ENCODE data around the gene OR4E2. TPM values are rescaled to one million over a fixed set of nuclear protein-coding genes. Genes with fewer than 3 reads are reported as not detected.
A peak's percentile ranks its signal among the peaks of the same experiment; 100 is the strongest.
"Not testable (repeated sequence)": the region's sequence is repeated elsewhere in the genome, so short reads cannot be mapped to it uniquely, and the experiment has no call there.

OR4E2 gene
- total RNA-seq, 1 donor from 2014 or later, result not detected

- no peak for DNase-seq (ENCODE audit: low spot score, unreplicated experiment)
- TF ChIP-seq, protein P1, sequence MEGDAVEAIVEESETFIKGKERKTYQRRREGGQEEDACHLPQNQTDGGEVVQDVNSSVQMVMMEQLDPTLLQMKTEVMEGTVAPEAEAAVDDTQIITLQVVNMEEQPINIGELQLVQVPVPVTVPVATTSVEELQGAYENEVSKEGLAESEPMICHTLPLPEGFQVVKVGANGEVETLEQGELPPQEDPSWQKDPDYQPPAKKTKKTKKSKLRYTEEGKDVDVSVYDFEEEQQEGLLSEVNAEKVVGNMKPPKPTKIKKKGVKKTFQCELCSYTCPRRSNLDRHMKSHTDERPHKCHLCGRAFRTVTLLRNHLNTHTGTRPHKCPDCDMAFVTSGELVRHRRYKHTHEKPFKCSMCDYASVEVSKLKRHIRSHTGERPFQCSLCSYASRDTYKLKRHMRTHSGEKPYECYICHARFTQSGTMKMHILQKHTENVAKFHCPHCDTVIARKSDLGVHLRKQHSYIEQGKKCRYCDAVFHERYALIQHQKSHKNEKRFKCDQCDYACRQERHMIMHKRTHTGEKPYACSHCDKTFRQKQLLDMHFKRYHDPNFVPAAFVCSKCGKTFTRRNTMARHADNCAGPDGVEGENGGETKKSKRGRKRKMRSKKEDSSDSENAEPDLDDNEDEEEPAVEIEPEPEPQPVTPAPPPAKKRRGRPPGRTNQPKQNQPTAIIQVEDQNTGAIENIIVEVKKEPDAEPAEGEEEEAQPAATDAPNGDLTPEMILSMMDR (IDR thresholded peaks at IDR 0.05; ENCODE audit: unreplicated experiment), result no peak
- Mint-ChIP-seq H3K4me3 (ENCODE audit: low read depth) (no peak overlapping the region), H3K4me1 (ENCODE audit: low read depth) (peaks cover 4% of the 10 kb centered on the region), H3K27me3 (no peaks in the 10 kb centered on the region), H3K9me3 (ENCODE audit: low read depth) (peaks cover 4% of the 10 kb centered on the region), H3K36me3 (ENCODE audit: insufficient read depth) (no peaks in the 10 kb centered on the region), H3K27ac (peak overlapping the region; percentile 0)
These were observed 32.8 kb downstream of the OR4E2 start for GRCh38 chr14:21686468-21686867.

DNA sequence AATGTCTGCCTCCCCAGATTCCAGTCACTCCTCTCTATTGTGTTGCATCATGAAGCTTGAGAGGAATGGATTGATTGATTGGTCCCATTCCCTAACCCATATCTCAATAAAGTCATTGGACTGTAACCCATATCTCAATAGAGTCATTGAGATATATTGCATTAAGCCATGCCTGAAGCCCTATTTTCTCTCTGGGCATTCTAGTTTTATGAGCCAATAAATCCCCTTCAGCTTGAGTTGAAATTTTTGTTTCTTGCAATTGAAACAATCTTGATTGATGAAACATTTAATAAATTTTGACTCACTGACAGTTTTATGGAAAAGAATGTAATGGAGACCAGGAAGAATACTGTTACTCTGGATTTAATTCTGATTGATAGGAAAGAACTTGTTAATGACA, 40.8 kb downstream of the OR4E2 start:
- H3K36me3 Mint-ChIP-seq (ENCODE audit: insufficient read depth), result no peaks in the 10 kb centered on the region
- H3K4me3 Mint-ChIP-seq (ENCODE audit: low read depth), result no peak overlapping the region
- no peak for DNase-seq (ENCODE audit: low spot score, unreplicated experiment)
- H3K4me1 Mint-ChIP-seq (ENCODE audit: low read depth), result peaks cover 8% of the 10 kb centered on the region
- TF ChIP-seq, protein P1 (IDR thresholded peaks at IDR 0.05; ENCODE audit: unreplicated experiment), result no peak
- H3K9me3 Mint-ChIP-seq (ENCODE audit: low read depth), result peaks cover 7% of the 10 kb centered on the region
- H3K27ac Mint-ChIP-seq, result no peak overlapping the region
- no peaks in the 10 kb centered on the region for H3K27me3 Mint-ChIP-seq

GRCh38 chr14:21697662-21698061, 44.0 kb downstream of the OR4E2 start:
- not testable (repeated sequence) for H3K9me3 Mint-ChIP-seq (ENCODE audit: low read depth); H3K36me3 Mint-ChIP-seq (ENCODE audit: insufficient read depth); H3K27ac Mint-ChIP-seq; H3K4me3 Mint-ChIP-seq (ENCODE audit: low read depth); DNase-seq (ENCODE audit: low spot score, unreplicated experiment); H3K27me3 Mint-ChIP-seq
- H3K4me1 Mint-ChIP-seq (ENCODE audit: low read depth), result peaks cover 11% of the 10 kb centered on the region

- not testable (repeated sequence) for H3K4me3 Mint-ChIP-seq (ENCODE audit: low read depth); H3K27me3 Mint-ChIP-seq; H3K36me3 Mint-ChIP-seq (ENCODE audit: insufficient read depth); H3K9me3 Mint-ChIP-seq (ENCODE audit: low read depth); DNase-seq (ENCODE audit: low spot score, unreplicated experiment)
- peak overlapping the region; percentile 59 for H3K27ac Mint-ChIP-seq
- H3K4me1 Mint-ChIP-seq (ENCODE audit: low read depth), result peaks cover 12% of the 10 kb centered on the region
These were observed 44.9 kb downstream of the OR4E2 start for GRCh38 chr14:21698538-21698937.

DNA sequence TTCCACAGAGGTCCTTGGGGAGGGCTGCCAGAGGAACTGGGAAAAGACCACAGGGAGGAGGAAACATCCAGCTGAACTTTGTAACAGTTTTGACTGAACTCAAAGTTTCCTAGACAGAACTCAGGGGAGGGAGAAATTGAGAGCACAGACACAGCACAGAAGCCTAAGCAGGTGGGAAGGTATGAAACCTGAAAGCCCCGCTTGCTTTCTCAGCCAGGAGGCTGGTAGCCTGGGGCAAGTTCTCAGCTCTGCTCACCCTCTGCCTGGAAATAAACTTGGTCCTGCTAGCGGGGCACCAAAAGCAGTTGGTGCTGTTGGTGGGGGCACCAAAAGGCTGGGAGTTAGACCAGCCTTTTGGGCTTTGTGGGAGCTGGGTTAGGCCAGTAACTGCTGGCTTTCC, 45.9 kb downstream of the OR4E2 start:
- H3K4me3 Mint-ChIP-seq (ENCODE audit: low read depth), result no peak overlapping the region
- TF ChIP-seq, protein P1 (IDR thresholded peaks at IDR 0.05; ENCODE audit: unreplicated experiment), result no peak
- no peaks in the 10 kb centered on the region for H3K27me3 Mint-ChIP-seq
- no peak for DNase-seq (ENCODE audit: low spot score, unreplicated experiment)
- H3K9me3 Mint-ChIP-seq (ENCODE audit: low read depth), result peaks cover 7% of the 10 kb centered on the region
- no peaks in the 10 kb centered on the region for H3K36me3 Mint-ChIP-seq (ENCODE audit: insufficient read depth)
- peak overlapping the region; percentile 89 for H3K27ac Mint-ChIP-seq
- H3K4me1 Mint-ChIP-seq (ENCODE audit: low read depth), result peaks cover 12% of the 10 kb centered on the region

- Mint-ChIP-seq H3K4me1 (ENCODE audit: low read depth) (peaks cover 12% of the 10 kb centered on the region), H3K27me3 (no peaks in the 10 kb centered on the region), H3K4me3 (ENCODE audit: low read depth) (no peak overlapping the region), H3K36me3 (ENCODE audit: insufficient read depth) (peaks cover 4% of the 10 kb centered on the region), H3K27ac (no peak overlapping the region), H3K9me3 (ENCODE audit: low read depth) (peaks cover 18% of the 10 kb centered on the region)
- TF ChIP-seq, protein P1 (IDR thresholded peaks at IDR 0.05; ENCODE audit: unreplicated experiment), result no peak
- DNase-seq (ENCODE audit: low spot score, unreplicated experiment), result no peak
These were observed 48.7 kb downstream of the OR4E2 start for GRCh38 chr14:21702316-21702715.
